ENCODE results near the gene BRWD1.

The BRWD1 gene

DNA sequence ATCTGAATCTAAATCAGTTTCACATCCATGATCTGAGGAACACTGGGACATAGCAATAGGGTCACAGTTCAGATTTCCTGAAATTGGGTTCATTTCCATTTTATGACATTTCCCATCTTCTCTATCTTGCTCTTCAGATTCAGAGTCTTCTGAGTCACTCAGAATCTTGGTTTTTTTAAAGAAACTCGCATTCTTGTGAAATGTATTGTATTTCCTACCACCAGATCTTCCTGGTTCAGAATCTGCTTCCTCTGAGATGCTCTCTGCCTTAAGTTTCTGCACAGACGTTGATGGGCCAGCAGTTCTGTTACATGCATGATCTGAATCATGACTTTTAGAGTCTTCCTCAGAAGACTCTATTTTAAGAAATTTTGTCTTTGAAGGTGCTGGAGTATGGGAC is 114.6 kb downstream of the BRWD1 start:
- H3K27ac Mint-ChIP-seq = no peak overlapping the region
- no peaks in the 10 kb centered on the region for H3K27me3 Mint-ChIP-seq
- ATAC-seq = no peak
- H3K4me1 Mint-ChIP-seq = peaks cover 25% of the 10 kb centered on the region
- DNase-seq = no peak
- H3K9me3 Mint-ChIP-seq = no peaks in the 10 kb centered on the region
- H3K4me3 Mint-ChIP-seq = no peak overlapping the region

DNA sequence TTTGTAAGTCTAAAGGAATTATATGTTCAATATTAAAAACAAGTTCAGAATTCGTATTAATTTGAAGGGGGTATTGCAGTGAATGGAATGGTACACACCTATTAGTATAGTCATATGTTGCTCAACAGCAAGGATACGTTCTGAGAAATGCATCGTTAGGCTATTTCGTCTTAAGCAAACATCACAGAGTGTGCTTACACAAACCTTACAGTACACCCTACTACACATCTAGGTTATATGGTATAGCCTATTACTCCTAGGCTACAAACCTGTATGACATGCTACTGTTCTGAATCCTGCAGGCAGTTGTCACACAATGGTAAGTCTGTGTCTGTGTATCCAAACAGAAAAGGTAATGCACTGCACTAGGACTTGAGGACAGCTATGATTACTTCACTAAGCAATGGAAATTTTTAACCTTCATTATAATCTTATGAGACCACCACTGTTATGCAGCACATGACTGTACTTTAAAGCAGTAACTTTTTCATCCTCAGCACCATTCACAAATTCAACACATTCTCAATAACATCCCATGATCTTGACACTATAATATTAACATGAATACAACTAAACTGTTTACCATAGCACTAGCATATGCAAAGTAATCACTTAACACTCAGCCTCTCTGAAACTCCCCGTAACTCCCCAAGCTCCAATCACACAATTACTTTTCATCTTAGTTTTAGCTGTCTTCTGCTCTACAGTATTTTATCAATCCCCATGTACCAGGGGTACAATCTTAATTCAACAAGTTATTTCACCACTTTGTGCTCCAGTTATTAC is 115.8 kb downstream of the BRWD1 start:
- Mint-ChIP-seq H3K4me3 (no peak overlapping the region), H3K27me3 (no peaks in the 10 kb centered on the region), H3K27ac (peak overlapping the region in 1 of 2 donors; percentile 6), H3K4me1 (peaks cover 25% of the 10 kb centered on the region), H3K9me3 (no peaks in the 10 kb centered on the region)
- no peak for ATAC-seq
- DNase-seq = no peak

DNA sequence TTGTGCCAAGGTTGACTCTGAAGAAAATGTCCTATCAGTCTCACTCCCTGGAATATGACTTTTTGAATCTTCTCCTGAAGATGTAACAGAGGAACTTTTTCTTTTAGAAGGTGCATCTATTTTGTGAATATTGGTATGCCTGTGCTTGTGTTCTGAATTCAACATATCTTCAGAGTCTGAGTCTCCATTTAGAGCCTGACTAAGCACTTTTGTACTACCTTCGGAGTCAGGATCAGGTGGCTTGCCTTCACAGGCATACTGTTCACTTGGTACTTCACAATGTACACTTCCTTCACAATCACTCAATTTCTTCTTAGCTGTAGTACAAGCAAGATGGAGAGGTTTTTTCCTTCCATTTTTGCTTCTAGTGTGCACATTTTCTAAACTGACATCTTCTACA is 116.6 kb downstream of the BRWD1 start:
- Mint-ChIP-seq H3K4me3 (peak overlapping the region in 1 of 2 donors; percentile 25), H3K9me3 (no peaks in the 10 kb centered on the region), H3K27me3 (no peaks in the 10 kb centered on the region), H3K27ac (peak overlapping the region; percentile 85 to 86), H3K4me1 (peaks cover 25% of the 10 kb centered on the region)
- ATAC-seq = no peak
- no peak for DNase-seq

DNA sequence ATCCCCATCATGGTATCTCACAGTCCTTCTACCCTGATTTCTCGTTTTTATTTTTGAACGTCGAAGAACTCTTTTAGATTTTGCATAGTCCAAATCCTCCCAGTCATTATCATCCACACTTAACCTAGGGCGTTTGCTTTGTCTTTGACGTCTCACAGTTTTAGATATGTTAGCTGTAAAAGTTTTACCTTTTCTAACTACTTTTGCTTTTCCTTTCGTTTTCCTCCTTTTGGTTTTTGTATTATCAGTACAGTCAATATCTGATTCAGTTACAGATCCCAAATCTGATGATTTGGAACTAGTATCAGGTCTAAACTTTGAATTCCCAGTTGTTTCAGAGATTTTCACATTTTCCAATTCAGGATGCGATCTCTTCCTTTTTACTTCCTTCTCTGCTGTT is 117.1 kb downstream of the BRWD1 start:
- no peak overlapping the region for H3K27ac Mint-ChIP-seq
- H3K9me3 Mint-ChIP-seq = no peaks in the 10 kb centered on the region
- ATAC-seq (no peak), DNase-seq (no peak)
- no peaks in the 10 kb centered on the region for H3K27me3 Mint-ChIP-seq
- peaks cover 26% of the 10 kb centered on the region for H3K4me1 Mint-ChIP-seq
- H3K4me3 Mint-ChIP-seq = peak overlapping the region; percentile 2 to 14

DNA sequence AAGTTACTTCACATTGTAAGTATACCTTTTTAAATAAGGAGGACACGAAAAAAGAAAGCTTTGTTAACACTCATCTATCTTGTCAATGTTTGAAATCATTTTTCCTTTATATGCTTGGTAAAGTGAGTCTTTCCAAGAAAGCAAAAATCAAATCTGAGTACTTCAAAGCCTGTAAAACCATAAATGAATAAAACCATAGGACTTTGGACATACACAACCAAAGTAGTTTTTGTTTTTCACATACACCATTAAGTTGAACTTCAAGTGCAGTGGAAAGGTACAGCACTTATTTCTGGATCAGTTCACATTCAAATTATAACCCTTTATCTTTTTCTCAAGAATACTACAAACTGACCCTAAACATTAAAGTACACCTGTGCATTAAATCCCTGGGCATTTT is 120.1 kb downstream of the BRWD1 start:
- no peak for DNase-seq
- Mint-ChIP-seq H3K9me3 (no peaks in the 10 kb centered on the region), H3K27me3 (no peaks in the 10 kb centered on the region), H3K4me1 (peaks cover 54% of the 10 kb centered on the region), H3K4me3 (no peak overlapping the region), H3K27ac (no peak overlapping the region)
- ATAC-seq = no peak

DNA sequence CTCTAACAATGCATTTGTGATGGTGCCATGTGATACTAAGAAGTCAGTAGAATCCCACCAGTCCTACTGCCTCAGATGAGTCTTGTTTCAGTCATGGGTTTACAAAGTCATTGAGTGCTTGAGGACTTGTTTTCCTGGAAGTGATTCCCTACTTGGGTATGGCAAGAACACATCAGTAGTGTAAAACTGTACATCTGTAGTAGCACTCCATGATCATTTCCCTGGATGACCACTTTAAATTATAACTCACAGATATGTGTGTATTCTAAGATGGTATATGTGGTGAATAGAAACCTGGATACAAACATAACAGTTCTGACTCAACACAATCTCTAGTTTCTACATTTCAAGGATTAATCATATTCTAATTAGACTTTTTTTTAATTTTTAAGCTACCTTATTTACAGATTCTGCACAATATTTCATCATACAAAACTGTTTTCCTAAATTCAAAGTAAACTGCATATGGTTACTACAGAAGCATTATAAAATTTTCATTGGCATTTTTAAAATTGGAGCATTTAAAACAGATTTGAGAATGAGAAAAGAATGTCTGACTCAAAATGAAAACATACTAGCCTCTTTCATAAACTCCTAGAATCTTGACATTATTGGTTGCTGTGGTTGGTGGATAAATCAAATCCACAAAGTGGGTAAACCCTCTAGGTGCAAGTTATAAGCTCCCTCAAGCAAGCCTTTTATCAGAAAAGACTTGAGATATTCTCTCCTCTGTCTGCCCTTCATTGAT is 123.4 kb downstream of the BRWD1 start:
- Mint-ChIP-seq H3K27me3 (no peaks in the 10 kb centered on the region), H3K27ac (peak overlapping the region in 1 of 2 donors; percentile 10), H3K9me3 (no peaks in the 10 kb centered on the region), H3K4me1 (peaks cover 54% of the 10 kb centered on the region), H3K4me3 (peak overlapping the region; percentile 14 to 33)
- ATAC-seq = peak; percentile 92
- no peak for DNase-seq

DNA sequence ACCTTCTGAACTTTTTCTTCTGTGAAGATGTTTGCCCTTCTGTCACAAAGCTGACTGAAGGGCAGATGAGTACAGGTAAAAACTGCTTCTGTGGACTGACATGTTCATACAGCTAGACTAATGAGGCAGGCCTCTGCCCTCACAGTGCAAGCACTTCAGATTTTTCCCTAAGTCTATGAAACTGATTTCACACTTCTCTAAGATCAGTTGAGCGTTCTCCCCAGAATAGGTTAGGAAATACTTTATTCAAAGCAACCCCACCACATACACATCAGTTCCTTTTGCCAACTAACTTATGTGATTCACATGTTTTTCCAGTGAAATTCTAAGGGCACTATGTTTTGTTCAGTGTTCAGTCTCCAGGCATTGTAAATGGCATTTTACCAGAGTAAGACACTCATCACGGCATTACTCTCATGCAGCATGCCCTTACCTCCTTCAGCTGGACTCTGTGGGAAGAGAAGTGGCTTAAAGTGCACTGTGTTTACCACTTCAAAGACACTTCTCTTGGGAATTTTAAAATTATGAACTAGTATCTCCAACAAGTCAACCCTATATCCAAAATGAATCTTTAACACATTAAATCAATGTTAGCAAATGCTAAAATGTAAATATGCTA is 124.8 kb downstream of the BRWD1 start:
- Mint-ChIP-seq H3K9me3 (no peaks in the 10 kb centered on the region), H3K4me1 (peaks cover 63% of the 10 kb centered on the region), H3K4me3 (no peak overlapping the region), H3K27me3 (no peaks in the 10 kb centered on the region), H3K27ac (no peak overlapping the region)
- no peak for DNase-seq
- ATAC-seq = no peak

DNA sequence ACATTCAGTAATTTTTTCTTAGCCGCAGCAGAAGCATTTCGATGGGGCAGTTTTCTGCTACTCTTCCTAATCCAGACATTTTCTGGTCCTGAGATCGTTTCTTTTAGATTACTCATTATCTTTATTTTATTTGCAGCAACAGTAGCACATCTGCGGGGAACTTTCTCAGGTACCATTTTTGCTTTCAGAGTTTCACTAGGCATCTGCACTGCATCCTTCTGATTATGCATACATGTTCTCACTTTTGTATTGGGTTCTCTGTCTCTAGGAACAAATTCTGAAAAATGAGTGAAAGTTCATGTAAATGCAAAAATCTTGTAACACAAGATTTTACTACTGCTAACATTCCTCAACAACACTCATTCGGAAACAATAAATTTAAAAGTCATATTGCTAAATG is 126.3 kb downstream of the BRWD1 start:
- DNase-seq (no peak), ATAC-seq (no peak)
- Mint-ChIP-seq H3K4me3 (no peak overlapping the region), H3K27me3 (no peaks in the 10 kb centered on the region), H3K4me1 (peaks cover 63% of the 10 kb centered on the region), H3K27ac (peak overlapping the region in 1 of 2 donors; percentile 14), H3K9me3 (no peaks in the 10 kb centered on the region)

DNA sequence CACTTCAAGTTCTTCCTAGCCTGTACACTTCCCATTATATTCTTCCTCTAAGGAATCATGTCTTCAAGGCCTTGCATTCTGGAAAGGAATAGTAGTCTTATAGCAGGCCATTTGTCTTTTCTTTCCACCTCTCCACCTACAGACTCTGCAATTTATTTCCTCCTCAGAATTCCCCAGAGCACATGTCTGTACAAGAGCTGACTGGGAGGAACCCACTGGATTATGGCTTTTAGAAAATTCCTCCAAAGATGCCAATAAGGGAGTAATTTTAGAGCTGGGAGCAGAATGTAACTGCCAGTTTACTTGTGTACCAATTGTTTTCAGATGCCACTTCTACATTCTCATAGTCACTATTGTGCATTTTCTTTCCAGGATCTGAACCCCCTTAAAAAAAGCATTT is 126.8 kb downstream of the BRWD1 start:
- H3K27me3 Mint-ChIP-seq = no peaks in the 10 kb centered on the region

DNA sequence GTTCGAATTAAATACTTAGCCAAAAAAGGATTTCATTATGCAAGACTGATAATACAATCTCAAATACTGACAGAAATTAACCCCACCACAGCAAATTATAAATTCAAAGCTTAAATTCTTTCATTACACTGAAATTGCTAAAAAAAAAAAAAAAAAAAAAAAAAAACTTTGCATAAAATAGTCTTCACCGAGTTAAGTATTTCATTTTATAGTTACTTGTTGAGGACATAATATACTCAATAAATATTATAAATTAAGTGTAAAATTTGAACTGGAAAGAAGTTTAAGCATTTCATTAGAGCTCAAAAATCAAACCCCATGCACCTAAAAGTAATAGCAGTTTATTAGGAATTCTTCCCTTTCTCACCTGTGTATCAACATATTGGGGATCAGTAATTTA is 128.3 kb downstream of the BRWD1 start:
- Mint-ChIP-seq H3K9me3 (no peaks in the 10 kb centered on the region), H3K4me3 (no peak overlapping the region), H3K4me1 (peaks cover 65% of the 10 kb centered on the region), H3K27me3 (no peaks in the 10 kb centered on the region), H3K27ac (peak overlapping the region in 1 of 2 donors; percentile 33)
- DNase-seq (no peak), ATAC-seq (no peak)

More for the DNA sequence above, 126.8 kb downstream of the BRWD1 start:
- DNase-seq (no peak), ATAC-seq (no peak)
- Mint-ChIP-seq H3K27ac (no peak overlapping the region), H3K9me3 (no peaks in the 10 kb centered on the region), H3K4me1 (peaks cover 63% of the 10 kb centered on the region), H3K4me3 (no peak overlapping the region)

DNA sequence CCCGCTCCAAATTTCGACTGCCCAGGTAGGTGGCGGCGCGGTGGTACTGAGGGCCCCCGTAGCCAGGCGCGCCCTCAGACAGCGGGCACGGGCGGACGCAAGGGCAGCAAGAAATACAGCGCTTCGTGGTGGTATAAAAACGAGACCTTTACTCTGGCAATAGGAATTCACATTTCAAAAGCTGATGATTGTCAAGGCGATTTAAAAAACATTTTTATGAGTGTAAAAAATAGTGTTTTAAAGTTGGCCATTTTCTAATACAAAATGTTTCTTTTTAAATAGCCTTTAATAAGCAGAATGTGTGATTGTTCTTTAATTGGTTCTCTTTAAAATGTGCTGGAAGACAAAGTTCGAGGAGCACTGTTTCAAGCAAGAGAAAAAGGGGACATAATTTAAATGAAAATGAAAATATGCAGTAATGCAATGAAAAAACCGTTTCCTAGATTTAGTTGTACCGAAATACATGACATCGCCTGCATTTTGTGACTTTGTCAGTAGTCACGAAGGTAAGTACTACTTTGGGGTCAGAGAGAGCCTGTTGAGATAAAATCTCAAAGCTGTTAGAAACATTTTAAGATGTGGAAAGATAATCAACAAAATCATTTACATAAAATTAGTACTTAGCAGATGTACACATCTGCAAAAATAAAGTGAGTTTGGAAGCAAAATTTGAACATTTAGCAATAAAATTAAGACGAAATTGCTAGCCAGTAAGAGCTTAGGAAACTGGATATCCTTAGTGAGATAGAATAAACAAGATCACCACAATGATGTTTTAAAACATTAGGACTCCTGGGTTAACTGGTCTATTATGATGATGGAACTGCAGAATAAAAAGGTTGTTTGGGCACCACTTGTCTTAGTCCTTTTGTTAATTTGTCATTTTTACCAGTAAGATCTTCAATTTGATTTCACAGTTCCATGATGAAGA is 129.1 kb downstream of the BRWD1 start:
- Mint-ChIP-seq H3K4me3 (peak overlapping the region; percentile 97 to 98), H3K27ac (peak overlapping the region; percentile 99 to 100), H3K27me3 (no peaks in the 10 kb centered on the region), H3K9me3 (no peaks in the 10 kb centered on the region), H3K4me1 (peaks cover 62% of the 10 kb centered on the region)
- DNase-seq (no peak), ATAC-seq (no peak)

DNA sequence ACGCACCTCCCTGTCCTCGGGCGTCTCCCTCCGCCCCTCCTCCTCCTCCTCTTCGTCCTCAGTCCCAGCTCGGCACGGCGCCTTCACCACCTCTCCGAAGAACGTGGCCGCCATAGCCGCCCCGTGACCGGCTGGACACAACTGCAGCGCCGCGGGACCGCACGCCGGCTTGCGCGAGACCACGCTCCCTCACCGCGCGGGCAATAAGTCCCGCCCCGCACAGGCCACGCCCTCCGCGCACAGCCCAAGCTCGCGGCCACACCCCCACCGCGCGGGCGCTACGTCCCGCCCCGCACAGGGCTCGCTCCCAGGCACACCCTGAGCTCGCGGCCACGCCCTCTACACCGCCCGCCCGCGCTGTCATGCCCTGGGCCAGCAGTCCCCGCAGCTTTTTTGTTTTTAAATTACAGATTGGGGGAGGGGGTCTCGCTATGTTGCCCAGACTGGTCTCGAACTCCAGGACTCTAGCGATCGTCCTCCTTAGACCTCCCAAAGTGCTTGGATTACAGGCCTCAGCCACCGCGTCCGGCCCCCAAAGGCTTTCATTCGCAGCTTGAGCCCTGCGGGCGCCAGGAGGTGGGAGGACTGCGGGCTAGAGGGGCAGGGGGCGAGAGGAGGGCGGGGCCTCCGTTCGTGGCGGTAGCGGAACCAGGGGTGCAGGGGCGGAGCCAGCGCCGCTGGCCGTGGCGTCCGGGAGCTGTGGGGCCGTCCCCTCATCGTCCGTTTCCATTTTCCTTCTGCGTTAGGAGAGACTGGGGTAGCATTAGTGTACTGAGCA is 130.0 kb downstream of the BRWD1 start, which contains the start of gene PSMG1:
PSMG1 (minus strand) TSS at position 180 of the 778 bp plus-strand sequence; CDS start at position 114, 66 bp downstream.
- Mint-ChIP-seq H3K4me3 (peak within 1 kb of the TSS; percentile 97 to 98), H3K9me3 (no peaks in the 10 kb centered on the region), H3K27me3 (no peaks in the 10 kb centered on the region), H3K27ac (peak within 1 kb of the TSS; percentile 99 to 100), H3K4me1 (peaks cover 61% of the 10 kb centered on the region)
- DNase-seq (peak; percentile 94 to 96), ATAC-seq (peak; percentile 92)

DNA sequence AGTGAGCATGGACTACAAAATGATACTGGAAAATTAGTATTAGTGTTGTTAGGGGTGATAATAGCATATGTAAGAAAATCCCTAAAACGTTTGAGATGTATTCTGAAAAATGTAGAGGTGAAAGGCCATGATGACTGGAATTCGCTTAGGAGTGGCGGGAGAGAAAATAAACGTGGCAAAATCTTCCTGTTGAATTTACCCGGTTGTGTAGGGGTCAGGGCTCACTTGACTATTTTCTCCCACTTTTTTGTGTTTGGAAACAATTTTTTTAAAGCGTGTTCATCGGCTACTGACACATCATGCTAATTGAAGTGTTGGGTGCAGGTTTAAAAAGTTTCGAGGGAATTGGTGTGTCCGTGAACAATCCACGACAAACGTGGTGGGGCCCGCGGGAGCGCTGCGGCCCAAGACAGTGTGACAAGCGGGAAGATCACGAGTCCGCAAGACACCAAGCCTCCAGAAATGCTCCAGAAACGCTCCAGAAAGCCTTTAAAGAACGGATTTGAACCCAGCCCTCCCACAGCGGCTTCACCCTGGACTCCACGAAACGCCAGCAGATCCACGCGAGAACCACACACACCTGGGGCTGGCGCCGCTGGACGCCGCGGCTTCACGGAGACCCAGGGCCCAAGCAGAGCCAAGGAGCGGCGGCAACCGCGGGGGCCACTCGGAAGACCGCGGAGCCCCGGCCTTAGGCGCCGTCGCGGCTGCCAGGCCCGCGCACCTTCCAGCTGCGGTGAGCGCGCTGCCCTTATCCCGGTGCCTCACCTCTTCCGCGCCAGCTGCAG is 130.8 kb downstream of the BRWD1 start:
- ATAC-seq = peak; percentile 62
- H3K4me1 Mint-ChIP-seq = peaks cover 53% of the 10 kb centered on the region

DNA sequence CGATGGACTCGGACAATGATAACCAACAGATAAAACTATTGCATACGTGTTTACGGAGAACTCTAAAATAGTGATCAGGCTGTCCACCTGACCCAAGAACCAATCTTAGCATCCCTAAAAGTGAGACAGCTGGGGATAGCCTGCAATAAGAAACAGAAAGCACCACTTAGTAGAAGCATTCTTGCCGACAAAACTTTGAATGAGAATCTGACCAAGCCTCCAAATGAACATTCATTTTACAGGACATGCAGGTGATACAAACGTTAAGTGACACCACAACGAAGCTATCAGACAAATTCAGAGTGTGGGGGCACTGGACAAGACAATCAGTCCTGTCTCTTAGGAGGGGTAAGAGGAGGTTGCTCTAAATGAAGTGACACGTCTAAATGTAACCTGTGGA is 131.4 kb downstream of the BRWD1 start:
- peaks cover 47% of the 10 kb centered on the region for H3K4me1 Mint-ChIP-seq
- H3K9me3 Mint-ChIP-seq = no peaks in the 10 kb centered on the region
- DNase-seq (no peak), ATAC-seq (no peak)
- H3K4me3 Mint-ChIP-seq = peak overlapping the region; percentile 97 to 98
- peak overlapping the region; percentile 99 to 100 for H3K27ac Mint-ChIP-seq
- H3K27me3 Mint-ChIP-seq = no peaks in the 10 kb centered on the region

More for the DNA sequence above, 130.8 kb downstream of the BRWD1 start:
- Mint-ChIP-seq H3K4me3 (peak overlapping the region; percentile 97 to 98), H3K9me3 (no peaks in the 10 kb centered on the region), H3K27me3 (no peaks in the 10 kb centered on the region), H3K27ac (peak overlapping the region; percentile 99 to 100)
- no peak for DNase-seq

Data from stimulated activated naive CD8-positive, alpha-beta T cell treated with anti-CD3 and anti-CD28 coated beads, Interleukin-15, amount 100 ng/mL, for 72 hours (primary cell).